Body of pancreas (tissue), 4 donors: Measurements from ENCODE around the gene ARID5B. TPM values are rescaled to one million over a fixed set of nuclear protein-coding genes. Genes with fewer than 3 reads are reported as not detected.
"Not testable (repeated sequence)": the region's sequence is repeated elsewhere in the genome, so short reads cannot be mapped to it uniquely, and the experiment has no call there.

Experiments
- ATAC-seq: fragments of 150-250 bp; one replicate; pipeline ENCODE4 v1.9.1; 2016
- DNase-seq, 4 donors: peaks; one replicate each; pipeline ENCODE4 v3.0.0-alpha.2; 2019
- H3K27ac ChIP-seq, 4 donors: fragments of 200-600 bp; sonication (generic); 1 replicate in 3 of 4; 2 replicates in 1 of 4; pipeline versions ENCODE4 v1.5.1 to v1.6.1; 2016 to 2019; ENCODE audit warnings: mild to moderate bottlenecking in 1 of 4, mixed read lengths in 1 of 4, moderate library complexity in 1 of 4
- H3K27me3 ChIP-seq, 2 donors: fragments of 200-600 bp; sonication (generic); one replicate each; pipeline ENCODE4 v1.6.0; 2016; ENCODE audit warnings: mild to moderate bottlenecking in 1 of 2
- H3K36me3 ChIP-seq, 2 donors: fragments of 200-600 bp; sonication (generic); replicated peaks in 1 of 2; 2 replicates each; pipeline ENCODE4 v1.5.1; 2016; ENCODE audit warnings: low read depth in 2 of 2; ENCODE audit not compliant: insufficient read depth in 1 of 2
- H3K4me1 ChIP-seq: fragments of 200-600 bp; sonication (generic); one replicate; pipeline ENCODE4 v1.6.0; 2016
- H3K4me3 ChIP-seq, 2 donors: fragments of 200-600 bp; sonication (generic); 1 replicate in 1 of 2; 2 replicates in 1 of 2; pipeline ENCODE4 v1.5.1; 2016 to 2019
- H3K9me3 ChIP-seq, 3 donors: fragments of 200-600 bp; sonication (generic); 1 replicate in 2 of 3; 2 replicates in 1 of 3; pipeline ENCODE4 v1.5.1; 2016
- CTCF ChIP-seq, 7 experiments: fragments of 450-650 bp in 4 of 7; fragments of 200-600 bp in 3 of 7; sonication (generic) in 3 of 7; IDR thresholded peaks; one replicate each; pipeline ENCODE4 v1.5.1; 2016 to 2019; ENCODE audit warnings: antibody characterized with exemption in 7 of 7
- POLR2A ChIP-seq, 3 donors: fragments of 450-650 bp; IDR thresholded peaks; one replicate each; pipeline ENCODE4 v1.6.1; 2016; ENCODE audit warnings: antibody characterized with exemption in 3 of 3, mild to moderate bottlenecking in 2 of 3
- WGBS, 2 donors: methylation state at CpG; one replicate each; pipeline ENCODE4 v1.1.5; 2017; 5-methylcytosine and 5-hydroxymethylcytosine counted together
- intact Hi-C: fragments of 100-400 bp; cut with DNase I; formaldehyde crosslinking; loops from one replicate; pipeline ENCODE4 v1.15.1; 2023
- total RNA-seq, 2 donors: library from RNA; depleted of rRNA; stranded (reverse); fragments of >200 nt; gene quantifications; one replicate each; pipeline ENCODE4 v1.1.0, GENCODE V29; 2016

ARID5B gene
- total RNA-seq, 2 donors from 2014 or later: 16.1 to 17.1 TPM

GRCh38 chr10:61859786-61860185, 41.7 kb upstream of the ARID5B start:
- H3K4me1 ChIP-seq: no peaks in the 10 kb centered on the region
- no peaks in the 10 kb centered on the region for H3K36me3 ChIP-seq
- H3K27me3 ChIP-seq: no peaks in the 10 kb centered on the region
- no peak overlapping the region for H3K4me3 ChIP-seq
- ATAC-seq (no peak), DNase-seq (no peak)
- intact Hi-C loops: no loop called here
- TF ChIP-seq CTCF (IDR thresholded peaks at IDR 0.05) (no peak), POLR2A (IDR thresholded peaks at IDR 0.05) (no peak)
- no peak overlapping the region for H3K27ac ChIP-seq
- WGBS, 2 donors: 91 to 94% methylated on average over 1 of the region's 1 CpG
- no peaks in the 10 kb centered on the region for H3K9me3 ChIP-seq

GRCh38 chr10:61860964-61861758, 40.3 kb upstream of the ARID5B start:
- Histone ChIP-seq H3K4me3 (no peak overlapping the region), H3K36me3 (no peaks in the 10 kb centered on the region), H3K9me3 (no peaks in the 10 kb centered on the region), H3K27me3 (no peaks in the 10 kb centered on the region), H3K27ac (no peak overlapping the region), H3K4me1 (no peaks in the 10 kb centered on the region)
- DNase-seq (no peak), ATAC-seq (no peak)
- WGBS, 2 donors: 79 to 85% methylated on average over 8 of the region's 8 CpGs
- no peak for TF ChIP-seq CTCF (IDR thresholded peaks at IDR 0.05)
- no peak for TF ChIP-seq POLR2A (IDR thresholded peaks at IDR 0.05)
- intact Hi-C loops: no loop called here

- no peak for TF ChIP-seq POLR2A (IDR thresholded peaks at IDR 0.05)
- Histone ChIP-seq H3K9me3 (no peaks in the 10 kb centered on the region), H3K4me1 (peaks cover 15% of the 10 kb centered on the region), H3K27ac (no peak overlapping the region), H3K36me3 (no peaks in the 10 kb centered on the region), H3K27me3 (no peaks in the 10 kb centered on the region), H3K4me3 (no peak overlapping the region)
- ATAC-seq (no peak), DNase-seq (no peak)
- 64 to 76% methylated on average over 10 of the region's 10 CpGs for WGBS, 2 donors
- intact Hi-C loops: no loop called here
Measured at GRCh38 chr10:61863981-61864380, 37.5 kb upstream of the ARID5B start.

- WGBS, 2 donors: 88 to 92% methylated on average over 3 of the region's 3 CpGs
- Histone ChIP-seq H3K27ac (peak overlapping the region in 3 of 4 donors; percentile 70 to 79 (median 76)), H3K27me3 (no peaks in the 10 kb centered on the region), H3K36me3 (no peaks in the 10 kb centered on the region), H3K9me3 (no peaks in the 10 kb centered on the region), H3K4me3 (no peak overlapping the region), H3K4me1 (peaks cover 23% of the 10 kb centered on the region)
- intact Hi-C loops: no loop called here
- DNase-seq (no peak), ATAC-seq (peak; percentile 27)
- TF ChIP-seq POLR2A (IDR thresholded peaks at IDR 0.05) (no peak), CTCF (IDR thresholded peaks at IDR 0.05) (no peak)
Measured at GRCh38 chr10:61866700-61867368, 34.7 kb upstream of the ARID5B start.

GRCh38 chr10:61867374-61867773, 34.1 kb upstream of the ARID5B start:
- intact Hi-C loops, H3K9me3 ChIP-seq, H3K36me3 ChIP-seq, H3K27me3 ChIP-seq: not testable (repeated sequence)
- peak; percentile 50 for ATAC-seq
- H3K4me1 ChIP-seq: peaks cover 23% of the 10 kb centered on the region
- peak; percentile 8 to 39 (median 26) for DNase-seq
- H3K27ac ChIP-seq: peak overlapping the region in 3 of 4 donors; percentile 70 to 79 (median 76)
- 12 to 31% methylated on average over 5 to 22 of the region's 22 CpGs for WGBS, 2 donors
- peak overlapping the region in 1 of 2 donors; percentile 10 for H3K4me3 ChIP-seq
